ENCODE measurements around the gene SCD5.

SCD5 gene

DNA sequence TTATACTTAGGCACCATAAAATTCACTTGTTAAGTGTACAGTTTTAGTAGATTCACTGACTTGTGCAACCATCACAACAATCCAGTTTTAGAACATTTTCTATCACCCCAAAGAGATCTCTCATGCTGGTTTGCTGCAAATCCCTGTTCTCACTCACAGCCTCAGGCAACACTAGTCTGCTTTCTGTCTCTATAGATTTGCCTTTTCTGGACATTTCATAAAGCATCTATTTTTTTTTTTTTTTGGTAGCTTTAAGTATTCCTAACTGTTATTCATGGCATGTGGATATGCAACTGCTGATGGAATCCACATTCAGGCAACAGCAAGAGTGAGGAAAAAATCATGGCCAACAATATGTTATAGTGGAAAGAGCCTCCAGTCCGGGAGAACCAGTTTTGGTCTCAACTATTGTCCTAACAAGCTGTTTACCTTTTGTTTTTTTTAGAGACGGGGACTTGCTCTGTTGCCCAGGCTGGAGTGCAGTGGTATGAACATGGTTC lies 209.8 kb downstream of the SCD5 start:
- H3K9ac ChIP-seq (ENCODE audit: low read depth, low read length) = no peak overlapping the region
- H3K27ac ChIP-seq (ENCODE audit: low read length) = no peak overlapping the region
- H3K4me1 ChIP-seq (ENCODE audit: insufficient read depth, low read length) = peaks cover 48% of the 10 kb centered on the region
- no peaks in the 10 kb centered on the region for H3K36me3 ChIP-seq (ENCODE audit: insufficient read depth, low read depth, low read length)
- no peak overlapping the region for H3K4me3 ChIP-seq (ENCODE audit: low read length)
- H3K27me3 ChIP-seq (ENCODE audit: insufficient read depth, low read length) = no peaks in the 10 kb centered on the region
- H3K9me3 ChIP-seq (ENCODE audit: insufficient read depth, low read depth, low read length) = no peaks in the 10 kb centered on the region

DNA sequence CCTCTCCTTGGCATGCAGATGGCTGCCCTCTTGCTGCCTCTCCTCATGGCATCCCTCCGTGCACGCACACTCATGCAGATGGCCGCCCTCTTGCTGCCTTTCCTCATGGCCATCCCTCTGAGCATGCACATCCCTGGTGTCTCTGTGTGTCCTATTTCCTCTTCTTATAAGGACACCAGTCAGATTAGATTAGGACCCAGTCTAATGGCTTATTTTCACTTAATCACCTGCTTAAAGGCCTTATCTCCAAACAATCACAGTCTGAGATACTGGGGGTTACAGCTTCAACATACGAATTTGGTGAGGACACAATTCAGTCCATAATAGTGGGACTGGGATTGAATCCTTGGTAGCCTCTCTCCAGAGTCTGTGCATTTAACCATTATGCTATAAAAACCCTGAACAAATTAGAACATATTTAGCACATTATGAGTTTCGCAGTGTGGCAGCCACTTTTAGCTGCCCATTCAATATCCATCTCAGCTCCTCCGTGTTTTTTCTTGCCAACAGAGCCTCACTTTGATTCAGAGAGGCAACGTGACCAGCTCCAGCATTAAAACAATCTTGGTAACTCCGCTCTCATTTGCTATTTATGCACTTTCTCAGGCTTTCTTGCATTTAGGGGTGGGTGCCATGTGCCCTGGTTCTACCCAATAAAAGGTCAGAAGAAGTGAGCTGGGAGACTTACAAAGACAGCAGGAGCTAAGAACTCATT lies 210.6 kb downstream of the SCD5 start:
- H3K27ac ChIP-seq (ENCODE audit: low read length) = no peak overlapping the region
- H3K9me3 ChIP-seq (ENCODE audit: insufficient read depth, low read depth, low read length) = no peaks in the 10 kb centered on the region
- peaks cover 53% of the 10 kb centered on the region for H3K4me1 ChIP-seq (ENCODE audit: insufficient read depth, low read length)
- no peaks in the 10 kb centered on the region for H3K36me3 ChIP-seq (ENCODE audit: insufficient read depth, low read depth, low read length)
- H3K27me3 ChIP-seq (ENCODE audit: insufficient read depth, low read length) = no peaks in the 10 kb centered on the region
- H3K4me3 ChIP-seq (ENCODE audit: low read length) = no peak overlapping the region
- no peak overlapping the region for H3K9ac ChIP-seq (ENCODE audit: low read depth, low read length)

DNA sequence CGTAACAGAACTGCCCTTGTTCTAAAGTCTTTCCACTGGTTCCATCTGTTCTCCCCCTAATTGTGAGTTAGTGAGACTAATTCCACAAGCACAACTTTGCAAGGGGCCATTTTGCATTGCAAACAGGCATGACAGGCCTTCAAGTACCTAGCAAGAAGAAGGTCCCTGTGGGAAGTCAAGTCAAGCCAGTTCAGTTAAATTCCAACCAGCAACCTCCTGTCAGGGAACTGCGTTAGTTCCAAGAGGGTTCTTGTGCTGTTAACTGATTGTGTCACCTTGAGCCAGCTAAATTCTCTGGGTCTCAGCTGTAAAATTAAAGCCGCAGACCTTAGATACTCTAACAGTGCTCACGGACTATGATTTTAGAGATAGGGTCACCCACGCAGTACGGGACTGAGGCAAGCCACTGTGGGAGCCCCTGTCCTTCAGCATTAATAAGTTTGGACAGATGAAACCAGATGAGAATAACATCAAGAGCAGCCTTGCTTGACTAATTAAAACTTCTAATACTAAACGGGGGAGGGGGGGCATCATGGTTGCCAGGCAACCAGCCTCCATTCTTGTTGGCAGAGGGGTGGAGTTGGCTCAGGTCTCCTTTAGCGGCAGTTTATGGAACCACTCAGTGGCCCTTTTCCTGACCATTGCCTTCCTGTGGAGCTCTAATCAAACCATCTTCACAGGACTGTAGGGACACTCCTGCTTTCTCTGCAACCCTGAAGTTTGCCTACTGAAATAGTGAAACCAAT lies 212.7 kb downstream of the SCD5 start:
- Histone ChIP-seq H3K4me3 (ENCODE audit: low read length) (peak overlapping the region; percentile 23), H3K27me3 (ENCODE audit: insufficient read depth, low read length) (no peaks in the 10 kb centered on the region), H3K27ac (ENCODE audit: low read length) (no peak overlapping the region), H3K9me3 (ENCODE audit: insufficient read depth, low read depth, low read length) (no peaks in the 10 kb centered on the region), H3K36me3 (ENCODE audit: insufficient read depth, low read depth, low read length) (no peaks in the 10 kb centered on the region), H3K4me1 (ENCODE audit: insufficient read depth, low read length) (peaks cover 43% of the 10 kb centered on the region), H3K9ac (ENCODE audit: low read depth, low read length) (no peak overlapping the region)

DNA sequence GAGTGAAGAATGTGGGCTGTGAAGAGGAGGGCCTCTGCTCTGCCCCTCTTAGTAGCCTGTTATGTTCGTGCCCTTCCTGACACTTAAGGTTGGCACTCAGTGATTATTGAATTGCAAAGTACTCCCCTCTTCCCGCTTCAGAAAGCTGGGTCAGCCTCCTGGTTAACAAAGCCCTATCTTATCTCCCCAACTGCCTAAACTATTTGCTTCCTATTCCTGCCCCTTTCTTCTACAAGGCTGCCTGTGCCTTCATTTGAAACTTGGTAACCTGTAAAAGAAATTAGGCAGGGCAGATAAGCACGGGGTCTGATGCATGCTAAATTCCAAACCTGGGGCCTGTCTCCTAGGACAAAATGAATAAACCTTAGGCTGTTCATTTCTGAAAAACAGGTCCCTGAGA lies 213.7 kb downstream of the SCD5 start:
- H3K4me3 ChIP-seq (ENCODE audit: low read length) = peak overlapping the region; percentile 8; the same call in 1 of the 2 replicates
- H3K4me1 ChIP-seq (ENCODE audit: insufficient read depth, low read length) = peaks cover 37% of the 10 kb centered on the region
- no peak overlapping the region for H3K27ac ChIP-seq (ENCODE audit: low read length)
- H3K9ac ChIP-seq (ENCODE audit: low read depth, low read length) = no peak overlapping the region
- H3K27me3 ChIP-seq (ENCODE audit: insufficient read depth, low read length) = no peaks in the 10 kb centered on the region
- no peaks in the 10 kb centered on the region for H3K36me3 ChIP-seq (ENCODE audit: insufficient read depth, low read depth, low read length)
- no peaks in the 10 kb centered on the region for H3K9me3 ChIP-seq (ENCODE audit: insufficient read depth, low read depth, low read length)

DNA sequence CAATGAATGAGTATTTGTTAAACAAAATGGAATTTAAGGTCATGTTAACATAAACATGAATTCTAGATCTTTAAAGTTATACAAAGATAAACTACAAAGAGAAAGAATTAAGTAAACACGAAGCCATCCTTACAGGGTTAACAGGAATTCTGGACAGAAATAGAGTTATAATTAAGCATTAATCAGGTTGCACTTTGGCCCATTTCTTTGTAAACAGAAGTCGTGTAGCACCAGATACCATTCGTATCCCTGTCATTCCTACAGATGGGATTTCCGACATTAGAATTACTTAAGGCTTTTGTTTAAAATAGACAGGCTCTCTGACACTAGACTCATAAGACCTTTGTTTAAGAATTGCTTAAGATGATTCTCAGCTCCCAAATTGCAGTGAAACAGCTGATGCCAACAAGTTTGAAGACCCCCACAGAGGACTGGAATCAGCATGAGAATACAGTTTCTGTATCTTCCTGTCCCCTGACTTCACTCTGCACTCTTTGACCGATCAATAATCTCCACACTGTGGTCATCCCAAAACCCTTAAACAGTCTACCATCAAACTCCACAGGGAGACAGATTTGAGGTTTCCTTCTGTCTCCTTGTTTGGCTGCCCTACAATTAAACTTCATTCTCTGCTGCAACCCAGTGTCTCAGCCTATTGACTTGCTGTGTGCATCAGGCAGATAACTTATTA lies 214.6 kb downstream of the SCD5 start:
- 0 out of 2 replicates have a peak overlapping the region, but pooled peaks have one; percentile 6 for H3K4me3 ChIP-seq (ENCODE audit: low read length)
- H3K4me1 ChIP-seq (ENCODE audit: insufficient read depth, low read length) = peaks cover 37% of the 10 kb centered on the region
- H3K36me3 ChIP-seq (ENCODE audit: insufficient read depth, low read depth, low read length) = no peaks in the 10 kb centered on the region
- H3K9ac ChIP-seq (ENCODE audit: low read depth, low read length) = no peak overlapping the region
- H3K27me3 ChIP-seq (ENCODE audit: insufficient read depth, low read length) = no peaks in the 10 kb centered on the region
- H3K27ac ChIP-seq (ENCODE audit: low read length) = no peak overlapping the region
- H3K9me3 ChIP-seq (ENCODE audit: insufficient read depth, low read depth, low read length) = no peaks in the 10 kb centered on the region

DNA sequence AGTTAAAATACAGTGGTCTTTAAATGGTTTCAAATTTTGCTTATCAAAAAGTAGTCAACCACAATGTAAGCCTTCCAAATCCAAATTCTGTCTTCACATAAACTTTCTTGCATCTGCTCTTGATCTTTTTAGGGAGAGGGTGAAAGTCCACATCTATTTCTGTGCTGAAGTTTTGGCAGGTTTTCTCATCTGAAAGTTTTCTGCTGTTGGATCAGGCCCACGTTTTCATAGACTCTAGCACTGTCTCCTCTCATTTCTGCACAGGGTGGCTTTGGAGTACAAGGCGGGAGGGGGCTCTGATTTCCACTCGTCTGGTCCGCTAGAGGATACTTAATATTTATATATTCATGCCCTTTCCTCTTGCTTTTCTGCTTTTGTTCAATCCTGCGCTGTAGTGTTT lies 218.7 kb downstream of the SCD5 start:
- Histone ChIP-seq H3K9ac (ENCODE audit: low read depth, low read length) (no peak overlapping the region), H3K4me1 (ENCODE audit: insufficient read depth, low read length) (peaks cover 19% of the 10 kb centered on the region; the same call in 1 of the 2 replicates), H3K27me3 (ENCODE audit: insufficient read depth, low read length) (no peaks in the 10 kb centered on the region), H3K4me3 (ENCODE audit: low read length) (no peak overlapping the region), H3K36me3 (ENCODE audit: insufficient read depth, low read depth, low read length) (no peaks in the 10 kb centered on the region), H3K9me3 (ENCODE audit: insufficient read depth, low read depth, low read length) (no peaks in the 10 kb centered on the region), H3K27ac (ENCODE audit: low read length) (no peak overlapping the region)

Data from iPS-20b (cell line).